HG03342 (cell line): ENCODE results near the gene ATP13A3.

ENCODE experiments used
- ATAC-seq: cut with Tn5 transposase; IDR thresholded peaks from one replicate; pipeline ENCODE4 v1.9.1; 2021; ENCODE audit warnings: mild to moderate bottlenecking, moderate library complexity; ENCODE audit not compliant: unreplicated experiment

Gene ATP13A3

GRCh38 chr3:194446172-194446571 lies 40.6 kb downstream of the ATP13A3 start:
- ATAC-seq, result no peak

DNA sequence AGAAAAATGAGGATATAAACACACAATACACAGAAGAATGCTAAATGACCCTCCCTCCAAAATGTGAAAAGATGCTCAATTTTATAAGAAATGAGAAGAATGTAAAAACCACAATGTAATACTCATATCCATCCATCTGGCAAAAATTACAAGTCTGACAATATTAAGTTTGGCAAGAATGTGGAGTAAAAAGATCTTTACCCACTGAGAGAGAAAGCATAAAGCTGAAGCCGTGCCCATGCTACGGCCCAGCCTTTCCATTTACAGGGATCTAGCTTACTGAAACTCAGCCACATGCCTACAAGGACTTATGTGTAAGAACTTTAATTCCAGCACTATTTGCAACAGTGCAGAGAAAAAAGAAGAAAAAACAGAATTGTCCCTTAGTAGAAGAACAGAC lies 42.9 kb downstream of the ATP13A3 start:
- ATAC-seq, result no peak

- no peak for ATAC-seq
These were observed 46.0 kb downstream of the ATP13A3 start for GRCh38 chr3:194440756-194441155.

DNA sequence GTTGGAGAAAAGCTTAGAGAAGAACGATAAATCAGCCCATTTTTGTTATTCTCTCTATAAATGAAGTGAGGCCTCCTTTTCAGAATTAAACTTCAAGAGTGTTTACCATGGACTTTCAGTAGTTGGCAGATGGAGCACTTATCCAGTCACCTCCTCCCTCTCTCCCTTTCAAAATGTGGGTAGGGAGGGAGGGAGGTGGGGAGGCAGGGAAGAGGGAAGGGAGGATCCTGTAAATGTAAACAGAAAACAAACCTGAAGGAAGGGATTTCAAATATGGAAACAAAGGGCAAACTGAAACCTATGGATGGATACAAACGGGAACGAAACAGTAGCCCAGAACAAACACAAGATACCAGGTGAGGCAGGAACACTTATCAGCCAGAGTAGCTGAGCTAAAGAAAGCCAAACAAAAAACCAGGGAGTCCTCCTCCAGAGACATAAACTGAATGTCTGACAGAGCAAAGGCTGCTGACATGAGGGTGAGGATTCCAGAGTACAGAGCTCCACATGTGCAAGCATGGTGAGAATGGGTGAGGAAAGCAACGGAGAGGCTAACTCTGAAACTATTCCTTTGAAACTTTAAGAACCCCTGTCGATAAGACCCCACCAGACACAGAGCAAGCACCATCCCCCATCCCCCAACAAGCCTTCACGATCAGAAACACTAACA lies 46.8 kb downstream of the ATP13A3 start:
- ATAC-seq, result no peak

DNA sequence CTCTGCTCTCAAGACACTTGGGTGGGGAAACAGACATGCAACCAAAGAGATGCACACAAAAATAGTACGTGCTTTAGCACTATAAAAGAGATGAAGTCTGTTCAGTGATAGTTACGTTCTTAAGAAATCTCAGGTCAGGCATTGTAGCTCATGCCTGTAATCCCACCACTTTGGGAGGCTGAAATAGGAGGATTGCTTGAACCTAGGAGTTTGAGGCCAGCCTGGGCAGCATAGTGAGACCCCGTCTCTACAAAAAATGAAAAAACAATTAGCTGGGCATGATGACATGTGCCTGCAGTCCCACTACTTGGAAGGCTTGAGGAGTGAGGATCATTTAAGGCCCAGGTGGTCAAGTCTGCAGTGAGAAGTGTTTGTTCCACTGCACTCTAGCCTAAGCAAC lies 52.3 kb downstream of the ATP13A3 start:
- ATAC-seq, result no peak

DNA sequence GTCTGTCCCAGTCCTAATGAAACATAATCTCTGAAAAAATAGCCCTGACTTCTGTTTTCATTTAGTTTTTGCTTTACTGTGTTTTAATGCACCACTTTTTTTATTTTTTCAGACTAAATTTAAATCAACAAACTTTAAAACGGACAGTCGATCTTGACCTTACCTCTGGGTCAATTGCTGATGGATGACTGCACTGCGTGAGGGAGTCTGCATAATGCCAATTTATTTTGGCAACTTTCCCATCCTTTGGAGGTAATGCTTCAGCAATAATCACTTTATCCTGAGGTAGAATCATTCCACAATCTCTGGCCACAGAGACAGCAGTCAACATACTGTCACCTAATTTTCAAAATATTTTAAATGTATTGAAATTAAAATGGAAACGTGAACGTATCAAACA lies 55.2 kb downstream of the ATP13A3 start:
- ATAC-seq, result no peak

- no peak for ATAC-seq
These were observed 61.4 kb downstream of the ATP13A3 start for GRCh38 chr3:194425399-194425798.

DNA sequence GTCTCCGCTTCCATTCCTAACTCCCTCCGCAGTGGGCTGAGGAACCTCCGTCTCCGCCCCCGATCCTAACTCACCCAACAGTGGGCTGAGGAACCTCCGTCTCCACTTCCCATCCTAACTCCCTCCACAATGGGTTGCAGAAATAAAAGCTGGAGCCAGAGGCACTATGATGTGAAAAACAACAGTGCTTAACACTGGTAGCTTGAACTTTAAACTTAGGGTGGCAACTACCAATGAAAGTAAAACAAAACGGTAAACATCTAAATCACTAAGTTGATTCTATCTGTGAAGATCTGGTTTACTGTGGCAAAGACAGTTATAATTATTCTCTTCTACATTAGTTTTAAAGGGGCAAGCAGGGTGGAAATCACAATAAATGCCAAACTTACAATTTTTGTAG lies 61.8 kb downstream of the ATP13A3 start:
- no peak for ATAC-seq

DNA sequence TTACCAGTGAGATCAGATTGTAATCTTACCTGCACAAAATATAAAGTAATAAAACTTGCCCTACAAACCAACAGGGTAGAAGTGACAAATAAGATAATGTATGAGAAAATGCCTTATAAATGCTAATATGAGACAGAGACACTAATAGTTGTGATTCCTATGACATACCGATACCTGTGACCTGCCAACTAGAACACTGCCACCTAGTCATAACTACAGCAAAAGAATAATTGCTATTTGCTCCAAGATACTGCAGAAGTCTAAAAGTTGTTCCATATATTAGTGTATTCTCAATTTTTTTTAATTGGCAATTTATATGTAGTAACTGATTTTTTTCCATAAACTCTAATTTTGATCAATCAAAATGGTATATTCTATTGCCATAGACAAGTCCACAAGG lies 62.4 kb downstream of the ATP13A3 start:
- ATAC-seq, result no peak

DNA sequence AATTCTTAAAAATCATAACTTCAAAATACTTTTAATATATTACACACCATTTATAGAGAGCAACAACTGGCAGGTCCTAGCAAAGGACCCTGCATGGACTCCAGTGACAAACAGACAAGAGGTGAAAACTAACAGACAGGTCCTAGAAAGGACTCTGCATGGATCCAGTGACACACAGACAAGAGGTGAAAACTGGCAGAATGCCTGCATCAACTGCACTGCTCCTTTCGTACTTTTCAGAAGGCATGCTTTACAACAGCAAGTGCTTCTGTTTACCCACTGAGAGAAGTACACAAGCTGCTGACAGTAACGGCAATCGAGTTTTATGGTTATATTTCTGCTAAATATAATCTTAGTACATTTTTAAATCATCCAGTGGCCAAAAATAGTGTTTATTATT lies 63.5 kb downstream of the ATP13A3 start:
- no peak for ATAC-seq

DNA sequence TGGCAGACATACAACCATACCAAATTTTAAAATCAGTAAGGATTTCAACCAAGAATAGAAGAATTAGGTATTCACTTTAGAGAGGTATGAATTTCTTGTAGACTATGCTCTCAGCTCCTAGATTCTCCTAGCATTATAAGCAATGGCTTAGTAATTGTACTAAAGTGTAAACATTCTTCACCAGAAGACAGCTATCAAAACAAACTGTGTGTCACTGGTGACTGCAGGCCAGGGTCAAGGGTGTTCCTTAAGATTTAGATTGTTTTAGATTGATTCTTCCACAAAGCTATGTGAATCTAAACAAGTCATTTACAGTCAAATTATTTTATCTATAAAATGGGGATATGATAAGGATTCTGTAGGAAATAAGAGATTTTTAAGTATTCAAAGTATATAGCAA lies 64.6 kb downstream of the ATP13A3 start:
- ATAC-seq, result no peak

GRCh38 chr3:194418671-194419070 lies 68.1 kb downstream of the ATP13A3 start:
- no peak for ATAC-seq

GRCh38 chr3:194407423-194407822 lies 79.4 kb downstream of the ATP13A3 start:
- ATAC-seq, result no peak

- ATAC-seq, result no peak
These were observed 81.0 kb downstream of the ATP13A3 start for GRCh38 chr3:194405766-194406165.

DNA sequence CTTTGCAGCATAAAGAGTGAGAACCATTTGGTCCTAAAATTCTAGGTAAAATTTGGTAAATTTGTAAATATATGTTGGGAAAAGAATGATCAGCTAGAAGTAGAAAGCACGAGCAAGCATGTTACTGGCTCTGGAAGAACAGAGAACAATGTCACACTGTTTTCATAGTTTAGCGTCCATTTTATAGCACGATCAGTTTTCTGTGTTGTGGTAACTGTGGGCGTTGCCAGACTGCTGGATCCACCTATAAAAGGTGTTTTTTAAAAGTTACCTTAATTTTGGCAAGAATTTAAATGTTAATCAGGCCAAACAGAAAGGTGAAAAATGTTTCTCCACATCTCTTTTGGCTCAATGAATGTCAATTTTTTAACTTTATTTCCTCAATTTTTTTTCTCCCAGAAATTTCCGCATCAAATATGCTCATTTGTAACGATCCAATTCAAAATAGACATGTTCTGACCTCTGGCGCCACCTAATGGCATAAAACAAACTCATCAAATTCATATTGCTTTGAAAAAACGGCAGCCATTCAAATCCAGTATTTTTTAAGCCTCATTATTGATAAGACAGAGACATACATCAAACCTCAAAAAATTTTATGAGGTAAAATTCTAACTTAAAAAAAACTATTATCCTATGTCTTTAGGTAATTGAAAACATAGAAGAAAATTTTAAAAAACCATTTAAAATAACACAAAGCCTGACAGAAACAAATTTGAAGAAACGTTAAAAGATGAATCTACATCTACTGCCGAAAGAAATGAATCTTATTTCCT lies 82.2 kb downstream of the ATP13A3 start:
- ATAC-seq, result no peak

DNA sequence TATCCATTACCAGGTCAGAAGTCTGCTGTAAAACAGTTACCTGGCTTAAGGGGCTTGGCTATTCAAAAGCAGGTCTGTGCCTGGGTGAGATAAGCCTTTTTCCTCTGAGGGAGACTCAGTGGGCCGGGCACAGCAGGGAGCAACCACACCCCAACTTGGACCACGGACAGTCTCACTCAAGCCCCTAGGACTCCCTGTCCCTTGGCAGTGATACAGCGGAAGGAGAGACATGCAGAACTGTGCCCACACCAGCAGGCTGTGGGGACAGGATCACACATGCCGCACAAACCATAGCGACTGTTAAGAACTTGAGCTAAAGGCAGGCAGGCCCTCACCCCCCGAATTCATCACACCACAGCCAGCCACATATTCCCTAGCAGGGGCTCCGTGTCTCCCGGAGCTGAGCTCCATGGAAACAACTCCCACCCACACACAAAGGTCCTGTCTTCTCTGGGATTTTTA lies 84.9 kb downstream of the ATP13A3 start:
- no peak for ATAC-seq

DNA sequence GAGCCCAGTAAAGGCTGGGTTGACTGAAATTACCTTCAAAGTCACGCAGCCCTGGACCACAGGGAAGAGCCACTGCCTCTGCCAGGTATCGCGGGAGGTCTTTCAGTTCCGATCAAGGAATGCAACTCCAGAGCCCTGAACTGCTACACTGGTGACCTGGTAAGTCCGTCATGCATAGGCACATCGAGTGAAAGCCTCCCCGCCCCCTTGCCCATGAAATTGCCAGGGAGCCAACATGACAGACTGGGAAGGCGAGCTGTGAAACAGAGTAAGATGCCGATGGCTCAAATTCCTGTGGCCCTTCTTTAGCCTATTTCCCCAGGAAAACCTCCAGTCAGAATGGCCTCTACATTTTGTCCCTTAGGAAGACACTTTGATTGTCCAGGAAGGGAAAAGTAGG lies 85.5 kb downstream of the ATP13A3 start:
- no peak for ATAC-seq

- no peak for ATAC-seq
These were observed 86.9 kb downstream of the ATP13A3 start for GRCh38 chr3:194399874-194400411.

GRCh38 chr3:194399166-194399565 lies 87.6 kb downstream of the ATP13A3 start, which contains the start of gene GP5:
Gene GP5 (minus strand): TSS chr3:194399266. CDS start chr3:194398282, 984 bp downstream.
- ATAC-seq, result no peak

GRCh38 chr3:194397757-194398312 lies 89.0 kb downstream of the ATP13A3 start:
- ATAC-seq, result no peak

GRCh38 chr3:194396859-194397756 lies 89.7 kb downstream of the ATP13A3 start:
- ATAC-seq, result no peak
